GM12865 (cell line): ENCODE results near the gene EML1.

Experiments
- DNase-seq: peaks from one replicate; pipeline ENCODE4 v3.0.0; 2010; ENCODE audit warnings: low read depth
- H3K4me3 ChIP-seq: 2 replicates; pipeline ENCODE4 v1.5.1; 2011; ENCODE audit warnings: mild to moderate bottlenecking, low read depth, low read length, control low read depth
- CTCF ChIP-seq: IDR thresholded peaks from 2 replicates; pipeline ENCODE4 v1.5.1; 2011; ENCODE audit warnings: low read length, control low read depth, low read depth, inconsistent platforms; ENCODE audit not compliant: insufficient read depth; ENCODE audit errors: missing control alignments

The EML1 gene

GRCh38 chr14:99764222-99764706 is 28.9 kb upstream of the EML1 start:
- no peak for DNase-seq
- H3K4me3 ChIP-seq, result no peak overlapping the region

DNA sequence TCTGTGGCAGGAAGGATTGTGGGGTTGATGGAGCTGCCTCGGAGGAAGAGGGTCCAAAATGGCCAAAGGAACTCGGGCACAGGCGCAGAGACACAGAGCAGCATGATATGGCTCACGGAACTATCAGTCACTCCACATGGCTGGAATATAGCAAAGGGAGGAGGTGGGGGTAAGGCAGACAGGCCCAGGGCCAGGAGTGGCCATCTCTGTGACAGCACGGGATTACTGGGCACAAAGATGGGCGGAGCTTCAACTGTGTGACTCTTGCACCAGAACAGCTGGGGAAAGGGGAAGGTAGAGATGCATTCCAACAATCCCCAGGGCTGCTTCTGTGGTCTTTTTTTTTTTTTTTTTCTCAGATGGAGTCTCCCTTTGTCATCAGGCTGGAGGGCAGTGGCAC is 24.8 kb upstream of the EML1 start:
- no peak overlapping the region for H3K4me3 ChIP-seq
- no peak for TF ChIP-seq CTCF
- no peak for DNase-seq

More at GRCh38 chr14:99764222-99764706, 28.9 kb upstream of the EML1 start:
- no peak for TF ChIP-seq CTCF

DNA sequence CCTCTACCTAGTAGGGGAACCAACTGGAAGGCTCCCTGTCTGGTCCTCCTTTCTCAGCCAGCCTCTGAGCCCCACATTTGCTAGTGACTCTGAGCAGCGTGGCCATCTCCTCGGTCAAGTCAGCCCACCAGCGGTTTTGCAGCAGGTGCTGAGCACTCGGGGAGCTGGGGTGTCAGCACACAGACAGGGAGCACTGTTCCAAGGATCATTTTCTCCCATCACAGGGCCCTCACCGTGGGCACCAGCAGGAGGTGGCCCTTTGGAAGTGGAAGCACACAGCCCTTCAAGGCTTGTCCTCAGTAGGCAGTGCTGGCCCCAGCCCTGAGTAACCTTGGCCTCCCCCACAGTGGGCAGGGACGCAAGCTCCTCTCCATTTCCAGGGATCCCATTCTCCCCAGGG is 24.1 kb upstream of the EML1 start:
- TF ChIP-seq CTCF, result no peak
- no peak for DNase-seq
- no peak overlapping the region for H3K4me3 ChIP-seq

- TF ChIP-seq CTCF, result no peak
- DNase-seq, result no peak
- no peak overlapping the region for H3K4me3 ChIP-seq
These were observed 23.4 kb upstream of the EML1 start for GRCh38 chr14:99769799-99770198.

DNA sequence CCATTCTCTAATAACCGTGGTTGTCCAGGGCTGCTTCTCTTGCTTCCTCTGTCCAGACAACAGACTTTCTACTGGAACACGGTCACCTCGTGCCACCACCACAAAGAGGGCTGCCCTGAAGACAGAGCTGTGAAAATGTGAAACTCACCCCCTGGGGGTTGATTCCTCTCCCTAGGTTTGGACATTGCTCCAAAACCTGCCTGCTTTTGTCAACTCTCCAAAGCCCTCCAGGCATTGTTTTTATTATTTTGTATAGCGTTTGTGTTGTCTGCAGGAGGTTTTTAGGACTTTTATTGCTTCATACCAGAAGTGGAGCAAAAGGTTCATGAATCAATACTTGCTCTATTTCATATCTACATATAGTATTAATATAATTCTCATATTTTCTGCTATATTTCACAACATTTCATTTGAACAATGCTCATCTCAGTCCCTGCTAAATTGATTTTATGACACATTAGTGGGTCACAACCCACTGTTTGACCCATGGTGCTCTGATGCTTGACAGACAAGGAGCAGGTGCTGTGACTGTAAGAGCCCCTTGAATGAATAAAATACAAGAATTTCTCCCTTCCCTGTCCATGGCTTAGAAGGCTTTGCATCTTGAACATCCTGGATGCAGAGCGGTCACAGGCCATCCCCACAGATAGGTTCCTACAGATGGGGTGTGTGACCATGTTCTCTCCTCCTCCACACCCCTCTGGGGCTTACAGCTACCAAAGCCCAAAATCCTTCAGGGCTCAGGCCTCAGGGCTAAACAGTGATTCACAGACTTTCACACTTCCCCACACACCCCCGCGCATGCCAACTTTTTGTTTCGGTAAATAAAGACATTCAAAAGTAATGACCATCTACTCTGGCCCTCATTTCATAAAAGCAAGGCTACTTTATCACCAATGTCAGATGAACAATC is 20.6 kb upstream of the EML1 start:
- DNase-seq, result no peak
- TF ChIP-seq CTCF, result no peak
- H3K4me3 ChIP-seq, result no peak overlapping the region

GRCh38 chr14:99773521-99774497 is 19.4 kb upstream of the EML1 start:
- no peak overlapping the region for H3K4me3 ChIP-seq
- no peak for DNase-seq
- no peak for TF ChIP-seq CTCF
